ENCODE data around the gene WDR6.

Gene WDR6, protein sequence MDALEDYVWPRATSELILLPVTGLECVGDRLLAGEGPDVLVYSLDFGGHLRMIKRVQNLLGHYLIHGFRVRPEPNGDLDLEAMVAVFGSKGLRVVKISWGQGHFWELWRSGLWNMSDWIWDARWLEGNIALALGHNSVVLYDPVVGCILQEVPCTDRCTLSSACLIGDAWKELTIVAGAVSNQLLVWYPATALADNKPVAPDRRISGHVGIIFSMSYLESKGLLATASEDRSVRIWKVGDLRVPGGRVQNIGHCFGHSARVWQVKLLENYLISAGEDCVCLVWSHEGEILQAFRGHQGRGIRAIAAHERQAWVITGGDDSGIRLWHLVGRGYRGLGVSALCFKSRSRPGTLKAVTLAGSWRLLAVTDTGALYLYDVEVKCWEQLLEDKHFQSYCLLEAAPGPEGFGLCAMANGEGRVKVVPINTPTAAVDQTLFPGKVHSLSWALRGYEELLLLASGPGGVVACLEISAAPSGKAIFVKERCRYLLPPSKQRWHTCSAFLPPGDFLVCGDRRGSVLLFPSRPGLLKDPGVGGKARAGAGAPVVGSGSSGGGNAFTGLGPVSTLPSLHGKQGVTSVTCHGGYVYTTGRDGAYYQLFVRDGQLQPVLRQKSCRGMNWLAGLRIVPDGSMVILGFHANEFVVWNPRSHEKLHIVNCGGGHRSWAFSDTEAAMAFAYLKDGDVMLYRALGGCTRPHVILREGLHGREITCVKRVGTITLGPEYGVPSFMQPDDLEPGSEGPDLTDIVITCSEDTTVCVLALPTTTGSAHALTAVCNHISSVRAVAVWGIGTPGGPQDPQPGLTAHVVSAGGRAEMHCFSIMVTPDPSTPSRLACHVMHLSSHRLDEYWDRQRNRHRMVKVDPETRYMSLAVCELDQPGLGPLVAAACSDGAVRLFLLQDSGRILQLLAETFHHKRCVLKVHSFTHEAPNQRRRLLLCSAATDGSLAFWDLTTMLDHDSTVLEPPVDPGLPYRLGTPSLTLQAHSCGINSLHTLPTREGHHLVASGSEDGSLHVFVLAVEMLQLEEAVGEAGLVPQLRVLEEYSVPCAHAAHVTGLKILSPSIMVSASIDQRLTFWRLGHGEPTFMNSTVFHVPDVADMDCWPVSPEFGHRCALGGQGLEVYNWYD

DNA sequence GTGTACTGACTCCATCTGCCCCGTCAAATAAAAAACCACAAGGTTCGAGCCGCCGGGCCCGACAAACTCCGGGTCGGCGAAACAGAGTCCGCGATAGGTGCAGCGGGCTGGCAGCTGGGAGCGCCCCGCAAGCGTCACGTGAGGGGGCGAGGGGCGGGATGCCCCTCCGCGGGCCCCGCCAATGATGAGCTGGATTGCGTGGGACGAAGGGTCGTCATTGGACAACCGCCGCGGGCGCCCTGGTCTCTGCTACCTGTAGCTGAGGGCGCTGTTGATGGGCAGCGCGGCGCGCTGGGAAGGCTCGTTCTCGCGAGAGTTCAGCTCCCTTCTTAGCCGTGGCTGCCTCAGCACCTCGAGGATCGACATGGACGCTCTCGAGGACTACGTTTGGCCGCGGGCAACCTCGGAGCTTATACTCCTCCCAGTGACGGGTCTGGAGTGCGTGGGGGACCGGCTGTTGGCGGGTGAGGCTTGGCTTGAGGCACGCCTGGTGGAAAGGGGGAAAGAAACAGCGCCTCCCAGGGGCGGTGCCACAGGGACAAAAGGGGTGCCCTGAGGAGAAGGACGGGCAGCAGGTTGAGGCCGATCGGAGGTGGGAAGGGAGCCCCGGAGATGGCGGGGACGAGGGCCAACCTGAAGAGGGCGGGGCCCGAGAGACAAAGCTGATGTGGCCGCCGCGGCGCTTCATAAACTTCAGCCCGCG, at the start of gene WDR6:
Gene WDR6 (plus strand): TSS at position 324 of the 703 bp plus-strand sequence. CDS start 41 bp downstream, at position 365.
- in situ Hi-C loops (cut with MboI; ENCODE audit: low sequenced_read_pairs): no loop called here

DNA sequence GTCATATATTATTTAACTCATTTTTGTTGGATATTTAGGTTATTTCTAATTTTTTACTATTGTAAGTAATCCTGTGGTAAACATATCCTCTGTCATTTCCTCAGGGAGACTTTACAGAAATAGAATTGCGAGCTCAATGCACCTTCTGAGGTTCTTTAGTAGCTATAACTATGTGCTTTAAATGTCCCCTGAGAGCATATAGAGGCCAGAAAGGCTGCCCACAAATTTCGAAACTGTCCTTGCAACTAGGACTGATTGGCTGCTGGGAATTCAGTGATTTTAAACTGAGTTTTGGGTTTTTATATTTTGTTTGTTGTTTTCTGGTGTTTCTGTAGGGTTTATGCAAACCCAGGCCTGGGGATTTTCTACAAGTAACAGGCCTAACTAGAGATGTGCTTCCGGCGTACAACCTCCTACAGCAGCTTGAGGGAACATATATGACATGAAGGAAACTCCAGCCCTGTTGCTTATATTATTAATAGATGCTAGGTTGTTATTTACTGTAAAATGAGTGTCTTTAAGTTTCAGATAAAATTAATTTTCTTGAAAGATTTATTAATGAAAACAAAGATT, 46.3 kb upstream of the WDR6 start:
- in situ Hi-C loops (cut with MboI; ENCODE audit: low sequenced_read_pairs): loop anchor here (25.0 kb wide), 1 partner anchor 224 kb away; no protein-coding TSS in a partner anchor

DNA sequence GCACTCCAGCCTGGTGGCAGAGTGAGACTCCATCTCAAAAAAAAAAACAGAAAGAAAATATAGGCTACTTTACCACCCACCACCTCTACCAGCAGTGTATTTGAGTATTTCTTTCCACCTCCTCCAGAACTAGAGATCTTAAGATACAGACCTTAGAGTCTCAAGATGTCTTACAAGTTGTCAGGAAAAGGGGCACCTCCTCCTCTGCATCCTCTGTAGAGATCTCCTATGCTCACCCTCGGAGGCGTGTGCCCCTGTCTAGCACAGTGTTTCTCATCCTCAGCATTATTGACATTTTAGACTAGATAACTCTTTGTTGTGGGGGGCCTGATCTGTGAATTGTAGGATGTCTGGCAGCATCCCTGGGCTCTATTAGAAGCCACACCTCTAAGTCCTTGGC, 44.9 kb upstream of the WDR6 start:
- in situ Hi-C loops (cut with MboI; ENCODE audit: low sequenced_read_pairs): loop anchor here (25.0 kb wide), 1 partner anchor 225 kb away; no protein-coding TSS in a partner anchor

- in situ Hi-C loops (cut with MboI; ENCODE audit: low sequenced_read_pairs): loop anchor here (25.0 kb wide), 1 partner anchor 226 kb away; no protein-coding TSS in a partner anchor
These were observed 44.3 kb upstream of the WDR6 start for GRCh38 chr3:48962939-48963338.

- in situ Hi-C loops (cut with MboI; ENCODE audit: low sequenced_read_pairs): loop anchor here (25.0 kb wide), 1 partner anchor 226 kb away; no protein-coding TSS in a partner anchor
These were observed 43.6 kb upstream of the WDR6 start for GRCh38 chr3:48963591-48963990.

GRCh38 chr3:48966367-48966766, 40.8 kb upstream of the WDR6 start:
- in situ Hi-C loops (cut with MboI; ENCODE audit: low sequenced_read_pairs): loop anchor here (25.0 kb wide), 1 partner anchor 229 kb away; no protein-coding TSS in a partner anchor

- in situ Hi-C loops (cut with MboI; ENCODE audit: low sequenced_read_pairs): loop anchor here (25.0 kb wide), 1 partner anchor 230 kb away; no protein-coding TSS in a partner anchor
These were observed 40.3 kb upstream of the WDR6 start for GRCh38 chr3:48966876-48967361.

DNA sequence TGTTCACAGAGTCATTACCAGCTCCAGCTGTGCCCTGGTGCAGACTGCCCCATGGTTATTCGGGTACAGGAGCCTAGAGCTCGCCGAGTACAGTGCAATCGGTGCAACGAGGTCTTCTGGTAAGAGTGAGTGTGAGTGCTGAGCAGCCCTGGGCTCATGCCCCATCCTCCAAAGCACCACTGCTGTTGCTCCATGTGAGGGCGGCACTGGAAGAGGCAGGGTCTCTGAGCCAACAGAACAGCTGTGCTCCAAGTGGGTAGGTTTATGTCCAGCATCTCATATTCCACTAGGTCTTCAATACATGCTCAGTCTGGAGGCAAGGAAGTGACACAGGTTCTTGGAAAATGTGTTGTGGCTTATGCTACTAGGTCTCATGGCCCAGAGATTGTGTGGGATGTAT, 36.6 kb upstream of the WDR6 start:
- in situ Hi-C loops (cut with MboI; ENCODE audit: low sequenced_read_pairs): loop anchor here (25.0 kb wide), 1 partner anchor 233 kb away; no protein-coding TSS in a partner anchor

- in situ Hi-C loops (cut with MboI; ENCODE audit: low sequenced_read_pairs): loop anchor here (25.0 kb wide), 1 partner anchor 237 kb away; no protein-coding TSS in a partner anchor
These were observed 32.9 kb upstream of the WDR6 start for GRCh38 chr3:48974076-48974864.

DNA sequence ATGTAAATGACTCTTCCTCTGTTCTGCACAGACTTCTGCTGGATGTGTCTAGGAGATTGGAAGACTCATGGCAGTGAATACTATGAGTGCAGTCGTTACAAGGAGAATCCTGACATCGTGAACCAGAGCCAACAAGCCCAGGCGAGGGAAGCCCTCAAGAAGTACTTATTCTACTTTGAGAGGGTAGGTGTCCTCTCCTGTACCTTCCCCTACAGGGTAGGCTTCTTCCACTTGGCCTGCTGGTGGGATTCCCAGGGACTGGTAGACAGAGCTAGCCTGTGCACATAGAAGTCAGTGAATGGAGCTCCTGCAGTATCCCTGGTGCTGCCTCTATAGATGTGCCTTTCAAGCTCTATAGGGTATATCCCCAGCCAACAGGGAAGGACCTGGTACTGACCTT, 27.7 kb upstream of the WDR6 start:
- in situ Hi-C loops (cut with MboI; ENCODE audit: low sequenced_read_pairs): no loop called here

DNA sequence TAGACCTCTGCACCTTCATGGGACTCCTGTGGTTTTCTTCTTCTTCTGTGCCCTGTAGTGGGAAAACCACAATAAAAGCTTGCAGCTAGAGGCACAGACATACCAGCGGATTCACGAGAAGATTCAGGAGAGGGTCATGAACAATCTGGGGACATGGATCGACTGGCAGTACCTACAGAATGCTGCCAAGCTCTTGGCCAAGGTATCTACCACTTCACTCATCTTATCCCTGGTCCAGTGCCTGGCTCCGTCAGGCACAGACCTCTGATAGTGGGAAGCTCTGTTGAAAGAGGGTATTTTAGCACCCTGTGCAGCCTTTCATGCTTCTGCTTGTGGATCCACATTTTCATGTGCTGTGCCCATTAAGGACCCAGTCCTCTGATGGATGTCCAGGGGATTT, 26.9 kb upstream of the WDR6 start:
- in situ Hi-C loops (cut with MboI; ENCODE audit: low sequenced_read_pairs): no loop called here

- in situ Hi-C loops (cut with MboI; ENCODE audit: low sequenced_read_pairs): no loop called here
These were observed 25.2 kb upstream of the WDR6 start for GRCh38 chr3:48982016-48982415.

- in situ Hi-C loops (cut with MboI; ENCODE audit: low sequenced_read_pairs): no loop called here
These were observed 24.5 kb upstream of the WDR6 start for GRCh38 chr3:48982686-48983085.

GRCh38 chr3:48983096-48983495, 24.1 kb upstream of the WDR6 start:
- in situ Hi-C loops (cut with MboI; ENCODE audit: low sequenced_read_pairs): no loop called here

- in situ Hi-C loops (cut with MboI; ENCODE audit: low sequenced_read_pairs): no loop called here
These were observed 22.5 kb upstream of the WDR6 start for GRCh38 chr3:48984663-48985062.

DNA sequence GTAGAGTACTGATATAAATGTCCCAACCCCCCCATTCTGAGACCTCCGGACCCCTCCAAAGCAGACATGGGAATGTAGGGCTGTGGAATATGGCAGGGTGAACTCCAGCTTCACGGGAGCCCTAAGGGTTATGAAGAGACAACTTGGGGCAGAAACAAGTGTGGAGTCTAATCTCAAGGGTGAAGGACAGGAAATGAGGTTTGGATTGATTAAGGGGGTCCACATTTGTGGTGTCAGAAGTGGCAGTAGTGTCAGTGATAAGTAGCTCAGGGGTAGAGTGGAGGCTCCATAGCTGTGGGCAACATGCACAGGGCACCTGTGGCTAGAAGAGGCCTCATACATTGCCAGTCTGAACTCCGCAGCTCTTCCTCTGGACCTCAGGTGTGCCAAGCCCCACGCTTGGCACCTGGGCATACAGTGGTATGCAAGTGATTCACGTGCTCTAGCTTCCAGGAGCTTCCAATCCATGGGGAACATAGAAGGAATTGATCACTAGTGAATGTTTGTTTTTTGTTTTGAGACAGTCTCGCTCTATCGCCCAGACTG, 21.3 kb upstream of the WDR6 start:
- in situ Hi-C loops (cut with MboI; ENCODE audit: low sequenced_read_pairs): no loop called here

- in situ Hi-C loops (cut with MboI; ENCODE audit: low sequenced_read_pairs): no loop called here
These were observed 17.9 kb upstream of the WDR6 start for GRCh38 chr3:48989126-48989795.
